Activated CD8-positive, alpha-beta memory T cell treated with anti-CD3 and anti-CD28 coated beads for 36 hours (primary cell): ENCODE data around the gene GGACT. TPM values are rescaled to one million over a fixed set of nuclear protein-coding genes. Genes with fewer than 3 reads are reported as not detected.

Experiments used
- CTCF ChIA-PET: fragments of 350-600 bp; sonication (Branson Sonifier 250); formaldehyde crosslinking; loops from one replicate; lab custom pipeline; 2021; ENCODE audit warnings: antibody characterized with exemption; lab: Charles Lee
- POLR2A ChIA-PET: fragments of 350-600 bp; sonication (Branson Sonifier 250); formaldehyde crosslinking; loops from one replicate; lab custom pipeline; 2021; ENCODE audit warnings: antibody characterized with exemption; lab: Charles Lee
- total RNA-seq, 2 experiments: library from RNA; stranded (reverse); gene quantifications; one replicate each; pipeline ENCODE4 v1.2.3, GENCODE V29; 2021

The GGACT gene
- total RNA-seq, 2 experiments from 2014 or later: 3.8 to 4.2 TPM

DNA sequence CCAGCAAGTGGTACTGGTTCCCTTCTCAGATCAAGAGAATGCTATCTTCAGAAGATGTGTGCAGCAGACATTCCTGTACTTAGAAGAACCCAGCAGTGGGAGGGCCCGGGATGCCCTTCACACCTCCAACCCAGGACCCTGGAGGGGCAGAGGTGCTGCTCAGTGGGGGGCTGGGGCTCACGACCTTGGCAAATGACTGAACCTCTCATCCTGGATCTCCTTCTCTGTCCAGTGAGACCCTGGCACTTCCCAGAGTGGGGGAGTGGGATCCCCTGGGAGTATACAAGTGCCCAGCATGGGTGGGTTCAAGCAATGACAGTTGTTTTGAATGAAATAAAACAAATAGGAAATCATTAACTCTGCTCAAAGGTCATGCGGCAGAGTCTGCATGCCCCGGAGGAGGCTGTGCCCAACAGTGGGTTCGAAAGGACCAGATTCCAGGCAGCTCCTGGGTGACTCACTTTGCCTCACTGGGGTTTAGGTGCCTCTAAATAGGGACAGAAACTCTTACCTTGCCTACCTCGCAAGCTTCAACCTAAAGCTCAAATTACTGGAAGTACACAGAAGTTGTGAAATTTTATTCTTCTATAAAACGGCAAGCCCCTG, 26.9 kb downstream of the GGACT start:
- CTCF ChIA-PET: no interaction called here
- POLR2A ChIA-PET: interaction anchor here (0.7 kb wide), 1 partner anchor 169 kb away, joined by 3 read pairs; no protein-coding TSS in a partner anchor

DNA sequence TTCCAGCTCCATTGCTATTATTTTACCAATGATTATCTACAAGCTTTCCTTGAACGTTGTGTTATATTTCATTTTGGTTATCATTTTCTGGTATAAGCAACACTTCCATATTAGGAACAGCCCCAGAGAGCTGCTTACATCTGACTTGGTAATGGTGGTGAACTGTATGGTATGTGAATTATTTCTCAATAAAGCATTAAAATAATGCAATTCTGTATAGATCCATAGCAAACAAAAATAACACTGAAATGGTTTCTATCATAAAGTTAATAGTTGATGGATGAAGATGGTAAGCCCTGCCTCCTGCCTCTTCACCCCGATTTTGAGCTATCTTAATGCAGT, 27.5 kb downstream of the GGACT start:
- ChIA-PET POLR2A (no interaction called here), CTCF (no interaction called here)

DNA sequence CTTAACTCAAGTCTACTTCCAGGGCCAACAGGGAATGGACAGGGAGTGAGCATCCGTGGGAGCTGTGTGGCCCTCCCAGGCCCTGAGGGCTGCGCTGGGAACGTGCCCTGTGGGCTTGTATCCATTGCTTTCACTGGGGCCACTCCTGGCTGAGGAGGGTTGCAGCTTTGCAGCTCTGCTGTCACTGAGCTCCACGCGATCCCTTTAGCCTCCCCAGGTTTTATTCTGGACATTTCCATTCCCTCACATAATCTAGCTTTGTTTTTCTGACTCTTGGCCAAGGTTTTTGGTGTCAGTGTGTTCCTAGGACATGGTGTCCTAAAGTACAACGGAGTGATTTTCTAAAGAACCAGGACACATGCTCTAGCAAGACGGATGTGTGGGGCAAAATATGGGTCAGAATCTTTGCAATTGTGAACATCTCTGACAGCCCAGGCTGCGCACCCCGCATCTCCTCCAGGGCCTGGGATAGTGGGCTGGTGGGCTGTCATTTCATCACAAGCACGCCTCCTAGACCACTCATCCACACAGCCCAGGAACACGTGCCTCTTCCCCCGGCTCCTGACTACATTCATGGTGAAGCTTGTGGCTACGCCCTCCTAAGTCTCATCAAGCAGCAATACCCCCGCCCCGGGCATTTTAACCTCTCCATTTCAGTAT, 28.0 kb downstream of the GGACT start:
- ChIA-PET POLR2A (no interaction called here), CTCF (no interaction called here)

DNA sequence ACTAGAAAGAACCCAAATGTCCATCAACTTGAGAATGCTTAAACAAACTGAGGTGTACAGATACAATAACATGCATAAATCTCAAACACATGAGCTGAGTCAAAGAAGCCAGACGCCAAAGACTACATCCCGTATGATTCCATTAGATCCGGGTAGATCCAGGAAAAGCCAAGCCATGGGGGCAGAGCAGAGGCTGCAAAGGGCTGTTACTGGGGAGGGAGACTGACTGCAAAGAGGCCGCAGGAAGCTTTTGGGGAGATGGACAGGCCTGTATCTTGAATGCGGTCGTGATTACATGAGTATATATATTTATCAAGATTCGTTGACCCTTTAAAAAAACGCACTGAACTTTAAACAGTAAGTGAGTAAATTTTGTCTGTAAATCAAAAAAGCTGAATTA, 28.7 kb downstream of the GGACT start:
- CTCF ChIA-PET: no interaction called here

DNA sequence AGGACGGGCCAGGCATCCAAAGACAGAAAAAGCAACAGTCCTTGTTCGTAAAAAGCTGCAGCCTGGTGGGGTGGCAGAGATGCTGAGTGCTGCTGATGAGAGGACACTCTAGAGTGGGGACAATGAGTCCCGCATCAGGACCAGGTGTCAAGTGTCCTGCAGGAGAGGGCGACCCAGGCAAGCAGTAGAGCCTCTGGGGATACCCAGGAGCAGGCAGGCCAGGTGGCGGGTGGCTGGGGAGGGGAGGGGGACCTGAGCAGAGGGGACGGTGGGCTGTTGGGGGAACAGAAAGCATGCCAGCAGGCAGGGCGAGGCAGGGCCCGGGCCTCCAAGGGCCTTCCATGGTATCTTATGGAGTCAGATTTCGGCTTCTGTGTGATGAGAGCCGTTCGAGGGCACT, 35.8 kb downstream of the GGACT start:
- ChIA-PET CTCF (no interaction called here), POLR2A (no interaction called here)

More for the DNA sequence above, 28.7 kb downstream of the GGACT start:
- POLR2A ChIA-PET: no interaction called here

DNA sequence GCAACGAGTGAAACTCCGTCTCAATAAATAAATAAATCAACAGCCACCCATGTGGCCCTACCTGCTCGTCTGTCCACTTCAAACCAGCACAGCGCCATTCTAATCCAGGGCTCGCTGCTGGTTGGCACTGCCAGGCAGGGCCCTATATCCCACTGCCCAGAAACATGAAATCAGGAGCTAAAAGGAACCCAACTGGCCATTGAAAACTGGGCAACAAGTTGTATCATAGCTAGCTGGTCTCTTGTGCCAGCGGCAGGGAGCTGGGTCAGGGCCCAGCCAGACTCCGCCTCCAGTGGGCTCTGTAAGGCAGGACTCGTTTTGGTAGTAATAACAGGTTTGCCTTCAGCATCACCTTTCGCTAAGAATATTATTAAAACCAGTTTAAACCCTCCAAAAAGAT, 39.3 kb downstream of the GGACT start:
- POLR2A ChIA-PET: no interaction called here
- CTCF ChIA-PET: no interaction called here

DNA sequence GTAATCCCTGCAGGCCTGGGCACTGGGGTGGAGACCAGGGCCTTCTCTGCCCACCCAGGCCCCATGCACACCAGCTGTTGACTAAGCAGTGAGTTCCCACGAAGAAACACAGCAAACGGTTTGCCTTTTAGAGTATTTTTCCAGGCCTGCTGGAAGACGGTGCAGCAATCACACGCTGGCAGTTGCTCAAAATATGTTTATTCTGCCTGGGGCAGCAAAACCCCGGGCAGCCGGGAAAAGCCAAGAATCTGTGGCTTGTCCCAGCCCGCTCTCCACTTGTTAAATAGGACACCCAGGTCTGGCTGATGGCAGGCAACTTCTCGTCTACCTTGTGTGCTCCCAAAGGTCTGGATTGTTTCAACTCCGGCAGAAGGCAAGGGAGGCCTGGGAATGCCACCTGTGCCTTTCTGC, 40.8 kb downstream of the GGACT start:
- ChIA-PET POLR2A (no interaction called here), CTCF (no interaction called here)

DNA sequence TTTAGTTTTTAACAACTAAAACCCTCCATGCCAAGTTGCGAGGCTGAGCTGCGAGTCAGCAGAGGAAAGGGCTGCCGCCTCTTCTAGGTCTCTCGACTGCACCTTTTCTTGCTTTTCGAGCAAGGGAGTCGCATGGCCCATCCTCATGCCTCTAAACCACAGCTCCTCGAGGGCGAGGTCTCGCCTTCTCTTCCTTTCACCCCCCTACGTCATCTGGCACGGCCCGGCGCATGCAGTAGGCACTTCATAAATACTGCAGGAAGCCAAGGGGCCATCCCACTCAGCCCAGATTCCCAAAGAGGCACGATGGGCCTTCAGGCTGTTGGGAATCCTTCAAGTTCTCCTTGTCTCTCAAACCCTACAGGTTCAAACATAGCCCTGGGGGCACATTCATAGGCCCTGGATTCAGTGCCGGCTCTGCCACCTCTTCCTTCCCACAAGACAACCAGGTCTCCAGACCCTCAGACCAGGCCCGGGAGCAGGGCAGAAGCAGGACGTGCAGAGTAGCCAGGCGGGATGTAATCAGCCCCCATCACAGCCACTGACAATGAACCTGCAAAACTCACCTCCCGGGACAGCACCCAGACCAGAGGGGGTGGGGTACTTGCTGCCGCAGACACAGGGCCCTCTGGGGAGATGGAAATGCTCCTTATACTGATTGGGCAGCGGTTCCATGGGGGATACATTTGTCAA, 41.7 kb downstream of the GGACT start:
- CTCF ChIA-PET: no interaction called here
- POLR2A ChIA-PET: no interaction called here

DNA sequence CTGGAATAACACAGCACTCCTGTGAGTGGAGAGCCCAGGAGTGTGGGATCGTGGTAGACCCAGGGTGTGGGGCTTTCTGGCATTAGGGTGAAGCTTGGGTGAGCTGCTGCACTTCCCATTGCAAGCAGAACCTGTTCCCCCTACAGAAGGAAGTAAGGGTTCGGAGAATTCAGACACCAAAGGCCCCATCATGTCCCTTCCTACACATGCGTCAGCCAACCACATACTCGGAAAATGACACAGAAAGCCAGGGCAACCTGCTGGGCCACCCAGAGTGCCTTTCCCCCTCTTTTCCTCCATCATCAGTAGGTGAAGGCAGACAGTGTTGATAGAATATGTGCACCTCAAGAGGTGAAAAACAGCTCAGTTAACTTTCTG, 42.9 kb downstream of the GGACT start:
- CTCF ChIA-PET: no interaction called here
- POLR2A ChIA-PET: no interaction called here

DNA sequence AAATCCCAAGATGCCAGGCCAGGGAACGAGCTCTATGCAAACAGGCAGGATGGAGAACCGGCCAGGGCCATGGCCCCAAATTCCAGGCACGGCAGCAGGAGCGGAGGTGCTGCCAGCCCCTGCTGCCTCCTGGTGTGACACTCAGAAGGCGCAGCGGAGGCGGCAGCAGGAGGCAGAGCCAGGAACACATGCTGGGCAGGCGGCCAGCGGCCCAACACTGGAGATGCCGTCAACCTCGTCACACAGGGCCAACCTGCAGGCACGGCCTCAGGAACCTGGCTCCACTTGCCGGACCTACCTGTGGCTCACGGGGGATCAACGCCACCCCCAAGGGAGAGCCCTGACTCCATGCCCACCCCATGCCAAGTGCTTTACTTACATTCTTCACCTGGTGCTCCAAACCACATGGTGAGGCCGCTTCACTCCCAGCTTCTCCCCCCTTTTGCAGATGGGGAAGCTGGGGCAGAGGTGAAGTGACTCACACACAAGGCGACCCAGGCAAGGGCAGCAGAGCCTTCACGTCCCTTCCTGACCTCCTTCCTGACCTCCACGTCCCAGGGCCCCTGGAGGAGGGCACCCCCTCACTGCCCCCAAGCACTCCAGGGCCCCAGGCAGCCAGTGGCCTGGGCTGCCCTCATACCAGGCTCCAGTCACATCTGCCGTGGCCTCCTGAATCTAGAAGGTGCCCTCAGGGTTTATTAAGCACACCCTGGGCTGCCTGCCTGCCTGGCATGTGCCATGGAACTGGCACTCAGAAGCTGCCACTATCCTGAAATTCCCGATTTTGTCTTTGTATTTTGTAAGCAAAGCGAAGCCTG, 43.5 kb downstream of the GGACT start:
- ChIA-PET CTCF (no interaction called here), POLR2A (no interaction called here)

DNA sequence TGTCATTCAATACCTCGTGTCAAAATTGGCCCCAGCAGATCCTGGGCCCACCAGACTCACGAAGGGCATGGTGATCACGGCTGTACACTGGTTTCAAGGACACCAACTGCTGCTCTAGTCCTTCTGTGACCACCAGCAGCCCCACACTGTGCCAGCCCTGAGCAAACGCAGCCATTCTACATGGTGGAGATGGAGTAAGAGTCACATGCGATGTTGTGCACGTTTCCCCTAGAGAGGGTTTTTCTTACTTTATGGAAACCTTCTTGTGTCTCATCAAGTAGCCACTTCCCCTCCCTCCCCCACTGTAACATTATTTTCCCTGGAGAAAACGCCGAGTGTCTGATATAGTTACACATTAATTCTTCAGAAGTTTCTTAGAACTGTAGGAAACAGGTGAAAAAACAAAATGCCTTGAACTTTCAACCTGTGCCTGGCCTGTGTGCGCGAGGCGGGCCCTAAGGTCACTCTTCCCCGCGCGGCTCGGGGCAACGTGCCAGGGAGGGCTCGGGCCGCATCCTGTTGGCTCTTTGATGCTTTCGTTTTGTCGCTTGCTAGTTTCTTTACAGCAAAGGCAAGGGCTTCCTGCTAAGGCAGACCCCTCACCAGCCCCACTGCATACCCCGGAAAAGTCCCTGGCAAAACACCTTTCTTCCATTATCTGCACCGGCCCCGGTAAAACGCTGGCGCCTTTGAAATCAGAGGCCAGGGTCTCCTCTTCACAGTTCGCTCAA, 44.6 kb downstream of the GGACT start:
- ChIA-PET CTCF (no interaction called here), POLR2A (no interaction called here)

DNA sequence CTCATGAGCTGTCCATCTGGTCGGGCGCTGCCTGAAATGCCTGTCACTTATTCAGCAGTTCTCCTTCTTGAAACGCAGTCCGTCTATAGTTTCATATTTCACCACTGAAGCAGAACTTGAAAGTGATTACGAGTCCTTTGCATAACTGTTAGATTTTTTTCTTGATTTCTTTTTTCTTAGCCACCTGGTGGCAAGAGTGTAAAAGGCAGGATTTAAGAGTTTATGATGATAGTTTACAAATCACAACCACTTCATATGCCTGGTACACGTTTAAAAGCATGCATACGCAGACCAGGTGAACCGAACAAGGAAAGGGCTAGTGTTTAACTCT, 45.8 kb downstream of the GGACT start:
- ChIA-PET POLR2A (no interaction called here), CTCF (interaction anchor here (0.7 to 1.5 kb wide), 2 partner anchors 11 to 28 kb away, joined by 3 to 4 read pairs; no protein-coding TSS in a partner anchor)

DNA sequence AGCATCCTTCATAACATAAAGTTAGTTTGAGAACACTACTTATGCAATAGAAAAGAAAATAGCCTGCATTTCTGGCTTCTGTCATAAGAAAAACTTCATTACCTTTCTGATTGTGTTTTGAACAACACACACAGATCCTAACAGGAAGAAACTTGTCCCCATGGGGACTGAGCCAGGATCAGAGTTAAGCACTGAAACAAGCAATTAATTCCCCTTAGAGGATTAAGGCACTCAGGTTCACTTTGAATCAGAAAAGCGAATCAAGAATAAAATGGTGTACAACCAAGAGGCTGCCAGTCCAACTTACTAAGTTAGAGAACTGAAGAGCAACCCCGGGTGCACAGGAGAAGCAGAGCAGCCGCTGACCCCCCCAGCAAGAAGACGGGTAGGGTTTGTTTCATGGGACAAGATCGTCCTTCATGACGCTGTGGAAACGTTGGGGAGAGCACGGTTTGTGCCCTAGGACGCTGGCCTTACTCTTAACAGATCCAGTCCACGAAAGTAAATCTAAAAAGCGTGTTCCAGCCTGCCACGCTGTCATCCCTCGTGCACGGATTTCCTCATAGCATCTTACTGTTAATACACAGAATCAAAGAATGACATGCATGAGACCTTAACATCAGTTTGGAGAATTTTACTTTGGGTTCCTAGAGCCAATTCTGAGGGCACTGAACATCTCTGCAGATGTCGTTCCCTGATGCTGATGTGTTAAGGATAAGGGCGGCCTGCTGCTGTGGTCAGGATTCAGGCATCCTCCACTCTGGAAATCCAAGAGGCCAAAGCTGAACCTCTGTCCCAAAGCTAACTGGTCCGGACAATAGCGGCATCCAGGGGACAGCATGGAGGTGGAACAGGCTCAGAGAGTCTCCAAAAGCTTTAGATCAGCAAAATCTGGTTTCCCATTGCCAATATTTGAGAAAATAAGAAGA, 46.4 kb downstream of the GGACT start:
- ChIA-PET CTCF (interaction anchor here (0.7 to 1.5 kb wide), 2 partner anchors 10 to 27 kb away, joined by 3 to 4 read pairs; no protein-coding TSS in a partner anchor), POLR2A (no interaction called here)

DNA sequence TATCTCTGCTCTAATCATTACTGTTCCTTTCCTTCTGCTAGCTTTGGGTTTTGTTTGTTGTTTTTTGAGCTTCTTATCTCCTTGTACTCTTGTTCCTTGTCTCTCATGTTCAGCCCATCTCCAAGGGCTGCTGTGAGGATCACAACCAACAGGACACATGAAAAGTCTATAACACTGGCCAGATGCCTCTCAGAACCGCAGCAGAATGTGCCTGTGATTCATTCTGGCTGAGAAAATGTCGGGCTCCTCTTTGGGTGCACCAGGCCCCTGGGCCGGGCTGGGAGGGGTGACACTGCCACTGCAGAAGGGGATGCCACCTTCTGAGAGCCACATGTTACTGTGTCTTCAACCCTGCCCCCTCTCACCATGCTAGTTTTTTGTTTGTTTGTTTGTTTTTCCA, 48.0 kb downstream of the GGACT start:
- POLR2A ChIA-PET: no interaction called here
- CTCF ChIA-PET: no interaction called here

DNA sequence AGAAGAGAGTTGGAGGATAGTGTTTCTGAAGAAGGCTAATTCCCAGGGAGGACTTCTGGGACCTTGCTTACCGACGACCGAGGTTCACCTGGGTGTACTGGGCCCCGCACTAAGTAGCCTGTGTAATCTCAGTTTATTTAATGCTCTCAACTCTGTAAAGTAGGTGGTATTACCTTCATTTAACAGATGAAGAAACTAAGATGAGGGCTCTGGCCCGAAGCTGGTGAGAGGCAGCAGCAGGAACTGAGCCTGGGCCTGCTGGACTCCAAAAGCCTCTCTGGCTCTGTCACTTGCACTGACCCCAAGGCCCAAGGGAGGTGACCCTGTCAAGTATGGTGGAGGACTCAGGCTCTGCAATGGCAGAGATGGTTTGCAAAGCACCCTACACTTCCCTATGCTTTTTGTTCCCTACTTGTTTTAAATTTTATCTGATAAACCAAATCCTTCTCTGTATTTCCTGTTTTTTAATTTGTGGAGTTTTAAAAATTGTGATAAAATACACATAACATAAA, 50.6 kb downstream of the GGACT start:
- POLR2A ChIA-PET: no interaction called here
- CTCF ChIA-PET: no interaction called here

DNA sequence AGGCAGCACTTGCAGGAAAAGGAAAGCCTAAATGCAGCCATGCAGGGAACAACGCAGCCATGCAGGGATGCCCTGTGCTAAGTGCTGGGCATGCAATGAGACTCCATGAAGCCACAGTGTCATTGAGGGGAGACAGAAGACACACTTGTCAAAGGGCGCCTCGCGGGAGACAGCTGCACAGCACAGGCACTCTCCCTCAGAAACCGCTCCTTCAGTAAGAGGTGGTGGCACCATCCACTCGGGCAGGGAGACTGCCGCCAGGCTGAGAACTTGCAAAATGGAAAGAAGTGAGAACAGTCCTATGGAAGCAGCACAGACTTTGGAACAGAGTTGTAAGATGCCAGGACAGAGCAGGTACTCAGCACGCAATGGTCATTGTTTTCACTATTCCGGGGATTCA, 51.1 kb downstream of the GGACT start:
- ChIA-PET POLR2A (no interaction called here), CTCF (no interaction called here)

DNA sequence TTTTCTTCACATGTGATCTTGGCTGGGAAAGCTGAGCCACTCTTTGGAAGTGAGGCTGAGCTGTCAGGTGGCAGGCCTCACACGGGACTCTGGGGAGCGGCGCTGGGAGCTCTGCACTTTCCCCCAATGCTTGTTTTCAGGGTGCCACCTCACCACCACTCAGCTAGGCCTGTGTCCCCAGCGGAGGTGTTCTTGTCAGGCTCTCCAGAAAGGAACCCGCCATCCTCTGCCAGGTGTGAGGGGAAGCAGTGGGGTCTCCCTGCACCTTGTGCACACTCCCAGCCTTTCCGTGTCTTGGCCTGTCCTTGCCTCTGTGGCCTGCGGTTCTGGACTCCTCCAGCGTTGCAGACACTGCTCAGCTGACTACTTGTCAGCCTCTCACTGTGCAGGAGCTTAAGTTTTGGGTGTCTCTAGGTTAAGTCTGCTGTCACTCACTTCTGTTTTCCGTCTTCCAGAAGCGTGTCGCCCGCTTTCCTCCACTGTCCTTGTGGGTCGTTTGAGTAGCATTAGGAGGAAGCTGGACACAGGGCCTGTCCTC, 51.9 kb downstream of the GGACT start:
- POLR2A ChIA-PET: no interaction called here

DNA sequence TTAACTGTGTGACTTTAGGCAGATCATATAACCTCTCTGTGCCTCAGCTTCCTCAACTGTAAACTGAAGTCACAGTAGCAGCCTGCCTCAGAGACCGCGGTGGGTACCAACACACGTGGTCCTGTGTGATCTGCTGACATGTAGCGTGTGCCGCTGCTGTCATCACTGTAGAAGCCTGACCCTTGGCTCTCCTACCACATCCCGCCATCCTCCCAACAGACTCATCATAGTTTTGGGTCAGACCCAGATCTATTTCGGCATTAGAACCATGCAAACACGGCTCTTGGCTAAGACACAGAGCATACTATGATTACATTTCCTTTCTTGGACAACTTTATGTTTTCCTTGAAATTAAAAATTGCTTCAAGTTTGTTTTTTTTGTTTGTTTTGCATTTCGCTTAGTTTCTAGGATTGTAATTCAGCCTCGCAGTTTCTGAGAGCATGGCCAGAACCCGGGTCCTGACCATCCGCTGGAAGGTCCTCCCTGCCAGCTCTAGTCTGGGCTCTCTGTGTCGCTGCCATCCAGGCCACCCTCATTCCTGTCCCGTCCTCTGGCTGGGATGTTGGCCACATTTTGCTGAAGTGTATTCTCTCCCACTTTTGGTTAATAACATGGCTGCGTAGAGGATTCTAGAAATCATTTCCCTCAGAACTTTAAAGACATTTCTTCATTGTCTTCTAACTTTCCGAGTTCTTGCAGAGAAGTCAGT, 53.0 kb downstream of the GGACT start:
- POLR2A ChIA-PET: no interaction called here
- CTCF ChIA-PET: no interaction called here

More for the DNA sequence above, 51.9 kb downstream of the GGACT start:
- CTCF ChIA-PET: no interaction called here
